GM12872 (cell line): ENCODE data around the gene VSNL1.
A peak's percentile ranks its signal among the peaks of the same experiment; 100 is the strongest.

ENCODE experiments used
- TF ChIP-seq, protein P1 (sequence below): IDR thresholded peaks from 3 replicates; pipeline ENCODE4 v1.5.1; 2011; ENCODE audit warnings: low read depth, mild to moderate bottlenecking, low read length, moderate library complexity; ENCODE audit not compliant: insufficient read depth

VSNL1 gene

DNA sequence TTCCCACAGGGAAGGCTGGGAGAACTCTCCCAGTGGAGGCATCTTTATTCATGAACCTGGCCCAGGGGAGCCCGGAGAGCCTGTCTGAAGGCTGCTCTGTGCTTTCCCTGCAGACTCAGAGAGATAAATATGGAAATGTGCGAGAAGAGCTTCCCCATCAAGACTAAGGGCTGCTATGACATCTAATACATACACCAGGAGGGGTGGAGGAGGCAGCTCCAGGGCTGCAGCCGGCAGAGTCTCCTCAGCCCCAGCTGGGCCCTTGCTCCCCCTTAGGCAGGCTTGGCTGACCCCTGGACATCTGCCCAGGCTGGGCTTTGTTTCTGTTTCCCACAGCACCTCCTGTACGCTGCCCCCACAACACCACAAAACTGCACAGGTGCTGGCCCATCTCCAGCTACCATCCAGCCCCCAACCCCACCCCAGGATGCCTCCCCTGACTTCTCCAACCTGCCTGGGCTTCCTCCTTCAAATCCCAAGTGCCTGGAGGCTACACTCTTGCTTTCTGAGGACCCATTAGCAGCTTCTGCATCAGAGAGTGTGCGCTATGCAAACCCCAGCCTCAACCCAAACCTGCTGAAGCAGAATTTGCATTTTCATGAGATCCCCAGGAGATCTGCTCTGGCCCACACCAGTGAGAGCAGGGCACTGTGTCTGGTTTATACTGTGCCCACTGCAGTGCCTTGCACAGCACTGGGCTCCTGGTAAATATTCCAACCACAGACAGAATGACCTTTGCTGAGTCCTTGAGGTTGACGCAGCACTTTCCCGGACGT is 96.8 kb downstream of the VSNL1 start:
- TF ChIP-seq, protein P1, sequence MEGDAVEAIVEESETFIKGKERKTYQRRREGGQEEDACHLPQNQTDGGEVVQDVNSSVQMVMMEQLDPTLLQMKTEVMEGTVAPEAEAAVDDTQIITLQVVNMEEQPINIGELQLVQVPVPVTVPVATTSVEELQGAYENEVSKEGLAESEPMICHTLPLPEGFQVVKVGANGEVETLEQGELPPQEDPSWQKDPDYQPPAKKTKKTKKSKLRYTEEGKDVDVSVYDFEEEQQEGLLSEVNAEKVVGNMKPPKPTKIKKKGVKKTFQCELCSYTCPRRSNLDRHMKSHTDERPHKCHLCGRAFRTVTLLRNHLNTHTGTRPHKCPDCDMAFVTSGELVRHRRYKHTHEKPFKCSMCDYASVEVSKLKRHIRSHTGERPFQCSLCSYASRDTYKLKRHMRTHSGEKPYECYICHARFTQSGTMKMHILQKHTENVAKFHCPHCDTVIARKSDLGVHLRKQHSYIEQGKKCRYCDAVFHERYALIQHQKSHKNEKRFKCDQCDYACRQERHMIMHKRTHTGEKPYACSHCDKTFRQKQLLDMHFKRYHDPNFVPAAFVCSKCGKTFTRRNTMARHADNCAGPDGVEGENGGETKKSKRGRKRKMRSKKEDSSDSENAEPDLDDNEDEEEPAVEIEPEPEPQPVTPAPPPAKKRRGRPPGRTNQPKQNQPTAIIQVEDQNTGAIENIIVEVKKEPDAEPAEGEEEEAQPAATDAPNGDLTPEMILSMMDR, result no peak

DNA sequence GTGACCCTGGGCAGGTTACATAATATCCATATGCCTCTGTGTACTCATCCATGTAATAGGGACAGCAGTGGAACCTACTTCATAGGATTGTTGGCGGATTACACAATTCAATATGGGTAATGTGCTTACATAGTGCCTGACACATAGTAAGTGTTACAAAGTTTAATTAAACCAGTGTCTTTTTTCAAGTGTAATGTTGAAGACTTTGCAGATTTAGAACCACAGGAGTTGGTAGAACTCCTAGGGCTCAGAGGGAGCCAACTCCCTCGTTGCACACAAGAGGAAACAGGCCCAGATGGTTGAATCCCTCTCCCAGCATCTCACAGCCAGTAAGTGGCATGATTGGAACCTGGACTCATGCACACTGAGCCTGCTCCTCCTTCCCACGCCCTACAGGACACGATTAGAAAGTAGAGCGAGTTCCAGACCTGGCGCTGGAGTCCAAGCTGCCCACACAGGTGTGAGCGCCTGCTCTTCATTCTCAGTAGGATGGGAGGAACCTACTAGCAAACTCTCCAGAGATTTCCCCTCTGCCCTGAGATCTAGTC is 97.8 kb downstream of the VSNL1 start:
- TF ChIP-seq, protein P1, result no peak

DNA sequence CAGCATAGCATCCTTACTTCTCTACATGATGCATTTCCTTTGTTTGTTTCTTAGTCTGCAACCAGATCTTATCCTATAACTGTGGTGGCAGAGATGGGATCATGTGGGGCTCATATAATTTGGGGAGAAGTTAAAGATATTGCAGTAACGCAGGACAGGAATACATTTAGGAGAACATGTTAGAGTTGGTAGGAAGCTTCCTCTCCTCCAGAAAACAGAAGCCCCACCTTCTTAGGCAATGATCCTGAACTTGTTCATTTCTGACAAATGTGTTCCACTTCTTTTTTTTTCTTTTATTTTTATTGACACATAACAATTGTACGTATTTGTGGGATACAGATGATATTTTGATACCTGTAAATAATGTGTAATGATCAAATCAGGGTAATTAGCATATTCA is 99.9 kb downstream of the VSNL1 start:
- TF ChIP-seq, protein P1, result no peak

DNA sequence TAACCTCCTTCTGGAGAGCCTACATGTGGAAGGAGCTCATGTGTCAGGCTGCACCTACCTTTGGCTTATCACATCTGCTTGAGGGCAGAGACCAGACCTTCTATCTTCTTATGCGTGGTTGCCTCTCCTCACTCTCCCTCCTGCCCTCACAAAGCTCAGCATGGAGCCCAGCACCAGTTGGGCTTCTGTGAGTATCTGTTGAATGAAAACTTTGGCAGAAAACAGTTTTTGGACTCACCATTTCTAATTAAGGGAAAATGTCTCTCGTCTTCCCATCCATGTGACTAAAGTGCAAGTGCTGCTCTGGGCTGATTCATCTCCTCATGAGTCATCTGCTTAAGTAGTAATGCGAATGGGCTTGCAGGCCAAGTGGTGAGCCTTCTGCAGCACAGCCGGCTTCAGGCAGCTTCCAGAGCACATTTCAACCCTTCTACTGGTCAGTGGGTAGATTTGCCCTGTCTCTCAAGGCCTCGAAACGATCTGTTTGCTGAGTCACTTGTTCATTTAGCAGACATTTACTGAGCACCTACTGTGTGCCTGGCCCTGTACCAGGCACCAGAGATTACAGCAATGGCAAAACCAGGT is 102.6 kb downstream of the VSNL1 start:
- TF ChIP-seq, protein P1, result no peak

DNA sequence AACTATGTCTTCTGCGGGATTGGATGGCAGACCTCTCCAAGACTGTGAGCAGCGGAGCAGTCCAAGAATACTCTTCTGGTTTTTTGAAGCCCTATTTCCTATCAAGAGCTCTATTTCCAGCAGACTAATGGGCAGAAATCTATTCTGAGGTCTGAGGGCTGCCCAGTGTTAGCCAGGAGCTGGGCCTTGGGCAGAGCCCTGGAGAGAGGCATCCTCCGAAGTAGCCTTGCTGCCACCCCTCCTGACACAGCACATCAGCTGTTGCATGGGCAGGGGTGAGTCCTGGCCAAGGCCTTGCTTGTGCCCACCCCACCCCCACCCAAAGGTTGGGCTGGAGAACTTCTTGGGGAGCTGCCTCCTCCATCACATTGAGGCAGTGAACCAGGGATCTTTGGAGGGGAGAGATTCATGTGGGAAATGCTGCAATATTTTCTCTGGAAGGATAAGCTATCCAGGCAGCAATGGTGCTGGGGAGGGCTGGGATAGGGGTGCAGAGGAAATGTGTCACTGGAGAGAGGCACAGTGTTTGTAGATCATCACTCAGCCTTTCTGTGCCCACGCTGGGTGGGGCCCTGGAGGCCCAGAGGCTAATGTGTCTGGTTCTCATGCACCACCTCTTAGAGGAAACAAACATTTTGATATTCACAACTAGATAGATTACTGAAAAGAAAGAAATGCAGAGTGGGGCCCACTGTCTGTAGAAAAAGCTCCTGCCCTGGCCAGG is 104.7 kb downstream of the VSNL1 start:
- TF ChIP-seq, protein P1, result no peak

DNA sequence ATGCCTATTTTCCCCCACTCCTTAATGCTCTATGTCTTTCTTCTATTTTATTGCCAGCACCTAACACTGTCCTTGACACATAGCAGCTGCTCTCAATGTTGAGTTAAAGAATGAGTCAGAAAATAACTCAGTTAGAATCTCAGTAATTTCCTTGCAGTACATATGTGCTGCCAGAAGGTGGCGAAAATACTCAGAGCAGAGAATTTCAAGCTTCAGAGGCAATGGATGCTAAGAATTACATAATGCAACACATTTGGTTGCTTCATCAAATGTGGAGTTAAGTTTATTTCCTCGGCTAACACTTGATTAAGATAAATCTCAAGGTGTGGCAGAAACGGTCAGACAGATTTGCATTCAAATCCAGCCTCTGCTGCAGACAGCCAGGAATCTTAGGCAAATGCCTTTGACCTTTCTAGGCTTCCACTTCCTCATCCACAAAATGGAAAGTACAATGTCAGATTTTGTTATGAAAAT is 105.6 kb downstream of the VSNL1 start:
- TF ChIP-seq, protein P1, result peak; percentile 77
